H1 (cell line): ENCODE measurements around the gene RIPK4. TPM values are rescaled to one million over a fixed set of nuclear protein-coding genes. Genes with fewer than 3 reads are reported as not detected.

ENCODE experiments used
- polyA plus RNA-seq, 7 experiments: library from polyadenylated mRNA; depleted of rRNA in 3 of 7; stranded (reverse) in 5 of 7; unstranded in 2 of 7; fragments of >200 nt in 5 of 7; fragments of 200-250 nt in 2 of 7; gene quantifications; 1 replicate in 5 of 7; 2 replicates in 1 of 7; 4 replicates in 1 of 7; pipeline versions ENCODE4 v1.2.1 to v1.2.3, GENCODE V29; 2011 to 2013; ENCODE audit warnings: missing spikeins in 2 of 7, mixed read lengths in 2 of 7
- total RNA-seq: library from RNA; stranded (reverse); fragmentation: NEBNext Ultra II Directional; extraction: Animal tissue kit (Norgen Biotek cat#: 25700); gene quantifications from 2 replicates; pipeline ENCODE4 v1.2.1, GENCODE V29; 2021
- TF ChIP-seq, protein P1 (sequence below): IDR thresholded peaks from 2 replicates; pipeline ENCODE4 v1.6.1; 2012; ENCODE audit warnings: inconsistent platforms

RIPK4 gene
- total and polyA plus RNA-seq, 2 of the 8 experiments (the other 6 are each of a cell fraction or from before 2014, with no cell fraction given): 2.7 to 5.6 TPM

GRCh38 chr21:41727784-41728763 is 38.8 kb downstream of the RIPK4 start (continued):
- TF ChIP-seq, protein P1, sequence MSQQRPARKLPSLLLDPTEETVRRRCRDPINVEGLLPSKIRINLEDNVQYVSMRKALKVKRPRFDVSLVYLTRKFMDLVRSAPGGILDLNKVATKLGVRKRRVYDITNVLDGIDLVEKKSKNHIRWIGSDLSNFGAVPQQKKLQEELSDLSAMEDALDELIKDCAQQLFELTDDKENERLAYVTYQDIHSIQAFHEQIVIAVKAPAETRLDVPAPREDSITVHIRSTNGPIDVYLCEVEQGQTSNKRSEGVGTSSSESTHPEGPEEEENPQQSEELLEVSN: no peak
